Type B pancreatic cell (in vitro differentiated cells): ENCODE results near the gene THYN1. TPM values are rescaled to one million over a fixed set of nuclear protein-coding genes. Genes with fewer than 3 reads are reported as not detected.

ENCODE experiments used
- DNase-seq: peaks from one replicate; pipeline ENCODE4 v3.0.0; 2021; ENCODE audit warnings: mixed read lengths; ENCODE audit not compliant: unreplicated experiment; ENCODE audit errors: extremely low spot score
- H3K27ac Mint-ChIP-seq: 2 replicates; pipeline ENCODE4 v1.8.0; 2021; ENCODE audit warnings: mild to moderate bottlenecking, mixed read lengths
- H3K27me3 Mint-ChIP-seq: 2 replicates; pipeline ENCODE4 v1.8.0; 2021; ENCODE audit warnings: mixed read lengths
- H3K36me3 Mint-ChIP-seq: 2 replicates; pipeline ENCODE4 v1.8.0; 2021; ENCODE audit warnings: mixed read lengths
- H3K4me1 Mint-ChIP-seq: one replicate; pipeline ENCODE4 v1.8.0; 2021; ENCODE audit warnings: mixed read lengths; ENCODE audit not compliant: unreplicated experiment
- H3K4me3 Mint-ChIP-seq: 2 replicates; pipeline ENCODE4 v1.8.0; 2021; ENCODE audit warnings: mild to moderate bottlenecking, mixed read lengths
- H3K9me3 Mint-ChIP-seq: 2 replicates; pipeline ENCODE4 v1.8.0; 2021; ENCODE audit warnings: mixed read lengths
- CTCF ChIP-seq: fragments of 200-600 bp; sonication (generic); conservative IDR thresholded peaks from 2 replicates; pipeline ENCODE4 v1.5.0; 2021; ENCODE audit warnings: antibody characterized with exemption, mild to moderate bottlenecking
- total RNA-seq: library from RNA; stranded (reverse); gene quantifications from 2 replicates; pipeline ENCODE4 v1.2.1, GENCODE V29; 2021; ENCODE audit warnings: low replicate concordance

THYN1 gene
- total RNA-seq, 1 donor from 2014 or later: 44.3 TPM

DNA sequence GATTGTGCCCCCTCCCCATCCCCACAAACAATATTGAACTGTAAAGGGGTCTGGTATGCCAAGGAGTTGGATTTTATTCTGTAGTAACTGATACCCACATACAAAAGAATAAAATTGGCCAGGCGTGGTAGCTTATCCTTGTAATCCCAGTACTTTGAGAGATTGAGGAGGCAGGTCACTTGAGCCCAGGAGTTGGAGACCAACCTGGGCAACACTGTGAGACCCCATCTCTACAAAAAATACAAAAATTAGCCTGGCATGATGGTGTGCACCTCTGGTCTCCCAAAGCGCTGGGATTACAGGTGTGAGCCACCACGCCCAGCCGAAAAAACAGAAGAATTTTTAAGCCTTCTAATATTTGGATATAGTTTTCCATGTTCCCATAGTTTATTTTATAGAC, 18.8 kb upstream of the THYN1 start:
- no peak for DNase-seq
- Mint-ChIP-seq H3K27me3 (peaks cover 78% of the 10 kb centered on the region), H3K36me3 (no peaks in the 10 kb centered on the region), H3K4me3 (no peak overlapping the region), H3K9me3 (no peaks in the 10 kb centered on the region), H3K4me1 (peaks cover 16% of the 10 kb centered on the region), H3K27ac (no peak overlapping the region)
- TF ChIP-seq CTCF: no peak

GRCh38 chr11:134270250-134270714, 17.1 kb upstream of the THYN1 start:
- H3K36me3 Mint-ChIP-seq: no peaks in the 10 kb centered on the region
- H3K4me1 Mint-ChIP-seq: peaks cover 10% of the 10 kb centered on the region
- no peaks in the 10 kb centered on the region for H3K9me3 Mint-ChIP-seq
- peak; percentile 48 for TF ChIP-seq CTCF
- H3K27me3 Mint-ChIP-seq: peaks cover 70% of the 10 kb centered on the region
- H3K27ac Mint-ChIP-seq: no peak overlapping the region
- no peak overlapping the region for H3K4me3 Mint-ChIP-seq
- no peak for DNase-seq

GRCh38 chr11:134267966-134268365, 14.8 kb upstream of the THYN1 start:
- H3K27me3 Mint-ChIP-seq: peaks cover 47% of the 10 kb centered on the region
- no peak for DNase-seq
- TF ChIP-seq CTCF: no peak
- H3K4me1 Mint-ChIP-seq: peaks cover 3% of the 10 kb centered on the region
- H3K36me3 Mint-ChIP-seq: no peaks in the 10 kb centered on the region
- H3K4me3 Mint-ChIP-seq: no peak overlapping the region
- no peak overlapping the region for H3K27ac Mint-ChIP-seq
- H3K9me3 Mint-ChIP-seq: no peaks in the 10 kb centered on the region

DNA sequence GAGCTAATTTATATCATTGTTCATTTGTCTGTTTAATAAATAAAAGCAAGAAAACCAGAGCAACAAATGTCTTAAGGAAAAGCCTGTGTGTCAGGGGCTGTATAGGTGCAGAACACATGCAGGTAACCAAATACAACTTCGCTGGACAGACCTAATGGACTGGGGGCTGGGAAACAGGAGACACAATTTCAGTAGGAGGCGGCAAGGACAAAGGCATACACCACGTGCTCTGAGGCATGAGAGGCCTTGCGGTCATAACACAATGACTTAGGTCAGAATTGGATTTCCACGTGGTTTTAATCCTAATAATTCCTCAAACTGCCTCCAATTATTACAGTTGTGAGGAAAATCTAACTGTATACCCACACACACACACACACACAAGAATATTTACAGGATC, 14.3 kb upstream of the THYN1 start:
- Mint-ChIP-seq H3K27ac (no peak overlapping the region), H3K36me3 (no peaks in the 10 kb centered on the region), H3K9me3 (no peaks in the 10 kb centered on the region), H3K4me3 (no peak overlapping the region), H3K4me1 (no peaks in the 10 kb centered on the region), H3K27me3 (peaks cover 42% of the 10 kb centered on the region)
- TF ChIP-seq CTCF: no peak
- DNase-seq: no peak

DNA sequence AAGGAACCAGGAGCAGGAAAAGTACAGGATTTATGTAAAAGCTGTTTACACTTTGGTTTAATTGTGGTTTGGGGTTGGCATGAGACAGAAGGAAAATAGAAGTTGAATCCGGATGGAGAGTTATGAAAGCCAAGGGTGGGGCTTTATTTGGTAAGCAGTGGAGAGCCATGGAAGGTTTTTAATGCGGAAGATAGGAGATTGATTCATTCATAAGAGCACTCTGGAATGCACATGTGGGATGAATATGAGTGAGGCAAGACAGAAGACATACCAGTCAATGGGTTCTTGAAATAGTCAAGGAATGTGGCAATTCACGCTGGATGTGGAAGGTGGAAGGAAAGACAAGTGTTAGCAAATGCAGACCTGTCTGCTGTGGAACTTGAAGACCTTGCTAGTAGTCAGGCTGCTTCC, 13.7 kb upstream of the THYN1 start:
- TF ChIP-seq CTCF: no peak
- Mint-ChIP-seq H3K27me3 (peaks cover 36% of the 10 kb centered on the region), H3K36me3 (no peaks in the 10 kb centered on the region), H3K27ac (no peak overlapping the region), H3K4me1 (no peaks in the 10 kb centered on the region), H3K4me3 (no peak overlapping the region), H3K9me3 (no peaks in the 10 kb centered on the region)
- DNase-seq: no peak

DNA sequence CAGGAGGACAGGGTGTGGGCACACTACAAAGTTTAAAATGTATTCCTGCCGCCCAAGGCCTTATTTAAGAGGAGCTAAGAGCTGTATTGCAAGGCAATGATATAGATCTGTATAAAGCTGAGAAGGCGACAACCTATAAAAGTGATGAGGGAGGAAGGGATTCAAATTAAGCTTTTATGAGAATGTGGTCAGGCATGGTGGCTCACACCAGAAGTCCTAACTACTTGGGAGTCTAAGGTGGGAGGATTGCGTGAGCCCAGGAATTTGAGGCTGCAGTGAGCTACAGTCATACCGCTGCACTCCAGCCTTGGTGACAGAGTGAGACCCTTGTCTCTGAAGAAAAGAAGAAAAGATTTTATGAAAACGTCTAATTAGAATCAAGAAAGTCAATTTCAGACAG, 13.3 kb upstream of the THYN1 start:
- no peak for DNase-seq
- Mint-ChIP-seq H3K27ac (no peak overlapping the region), H3K9me3 (no peaks in the 10 kb centered on the region), H3K36me3 (no peaks in the 10 kb centered on the region), H3K4me3 (no peak overlapping the region), H3K4me1 (no peaks in the 10 kb centered on the region), H3K27me3 (peaks cover 32% of the 10 kb centered on the region)
- TF ChIP-seq CTCF: no peak
